HepG2 (cell line): ENCODE data around the gene ADAMTS15.

Experiments used
- CEBPB ChIP-seq: IDR thresholded peaks from 2 replicates; pipeline ENCODE4 v1.6.1; 2011; ENCODE audit warnings: low read depth, low read length, improper control_type of control experiment, borderline replicate concordance
- DMAP1 ChIP-seq: IDR thresholded peaks from 2 replicates; pipeline ENCODE4 v1.6.1; 2016
- FOXK1 ChIP-seq: sonication (generic); formaldehyde crosslinking; IDR thresholded peaks from 2 replicates; pipeline ENCODE4 v1.4.0; 2020; ENCODE audit warnings: low read depth, missing genetic modification reagents, borderline replicate concordance
- MAF1 ChIP-seq: sonication (generic); formaldehyde crosslinking; IDR thresholded peaks from 2 replicates; pipeline ENCODE4 v1.5.0; 2020; ENCODE audit warnings: missing genetic modification reagents, borderline replicate concordance
- NFATC3 ChIP-seq: sonication (generic); formaldehyde crosslinking; IDR thresholded peaks from 2 replicates; pipeline ENCODE4 v1.5.1; 2020; ENCODE audit warnings: mild to moderate bottlenecking, missing genetic modification reagents
- SIN3A ChIP-seq: IDR thresholded peaks from 2 replicates; pipeline ENCODE4 v1.6.1; 2011; ENCODE audit warnings: low read depth, mild to moderate bottlenecking, control low read depth, low read length, borderline replicate concordance
- TOE1 ChIP-seq: sonication (generic); formaldehyde crosslinking; IDR thresholded peaks from 2 replicates; pipeline ENCODE4 v1.4.0; 2020; ENCODE audit warnings: mild to moderate bottlenecking, missing genetic modification reagents
- TF ChIP-seq, protein P1 (sequence below): sonication (generic); formaldehyde crosslinking; IDR thresholded peaks from 2 replicates; pipeline ENCODE4 v1.5.0; 2020; ENCODE audit warnings: mild to moderate bottlenecking, missing genetic modification reagents, moderate library complexity
- TF ChIP-seq, protein P2 (sequence below): IDR thresholded peaks from 2 replicates; pipeline ENCODE4 v1.6.1; 2016
- TF ChIP-seq, protein P3 (sequence below): sonication (generic); formaldehyde crosslinking; IDR thresholded peaks from 2 replicates; pipeline ENCODE4 v1.5.0; 2020; ENCODE audit warnings: mild to moderate bottlenecking, missing genetic modification reagents

DNA sequence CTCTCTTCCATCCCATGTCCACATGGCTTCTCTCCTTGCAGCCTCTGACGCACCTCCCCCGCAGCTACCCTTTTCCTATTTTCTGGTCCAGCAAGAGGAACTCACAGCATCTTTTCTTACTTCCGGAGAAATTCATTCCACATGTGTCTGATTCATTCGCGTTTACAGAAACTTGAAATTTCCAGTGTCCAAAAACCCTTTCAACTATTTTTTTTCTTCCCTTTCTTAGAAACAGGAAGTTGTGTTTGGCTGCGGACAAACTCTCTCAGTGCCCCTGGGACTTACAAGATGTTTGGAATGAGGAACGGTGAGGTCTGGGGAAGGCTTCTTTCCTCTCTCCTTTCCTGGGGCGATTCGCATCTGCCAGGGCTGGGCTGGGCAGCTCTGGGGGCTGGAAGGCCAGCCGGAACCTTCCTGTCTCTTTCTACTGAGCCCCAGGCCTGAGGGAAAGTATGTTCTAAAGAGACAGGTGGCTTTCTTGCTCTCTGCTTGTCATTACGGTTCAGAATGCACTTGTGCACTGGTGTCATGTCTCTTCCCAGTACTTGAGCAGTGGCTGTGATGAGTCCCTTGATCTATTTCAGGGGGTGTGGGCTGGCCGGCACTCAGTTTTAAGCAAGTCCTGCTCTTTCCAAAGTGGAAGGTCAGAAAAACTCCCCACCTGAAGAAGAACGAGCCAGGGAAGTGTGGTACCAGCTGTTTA lies 47.5 kb upstream of the ADAMTS15 start:
- TF ChIP-seq, protein P1, sequence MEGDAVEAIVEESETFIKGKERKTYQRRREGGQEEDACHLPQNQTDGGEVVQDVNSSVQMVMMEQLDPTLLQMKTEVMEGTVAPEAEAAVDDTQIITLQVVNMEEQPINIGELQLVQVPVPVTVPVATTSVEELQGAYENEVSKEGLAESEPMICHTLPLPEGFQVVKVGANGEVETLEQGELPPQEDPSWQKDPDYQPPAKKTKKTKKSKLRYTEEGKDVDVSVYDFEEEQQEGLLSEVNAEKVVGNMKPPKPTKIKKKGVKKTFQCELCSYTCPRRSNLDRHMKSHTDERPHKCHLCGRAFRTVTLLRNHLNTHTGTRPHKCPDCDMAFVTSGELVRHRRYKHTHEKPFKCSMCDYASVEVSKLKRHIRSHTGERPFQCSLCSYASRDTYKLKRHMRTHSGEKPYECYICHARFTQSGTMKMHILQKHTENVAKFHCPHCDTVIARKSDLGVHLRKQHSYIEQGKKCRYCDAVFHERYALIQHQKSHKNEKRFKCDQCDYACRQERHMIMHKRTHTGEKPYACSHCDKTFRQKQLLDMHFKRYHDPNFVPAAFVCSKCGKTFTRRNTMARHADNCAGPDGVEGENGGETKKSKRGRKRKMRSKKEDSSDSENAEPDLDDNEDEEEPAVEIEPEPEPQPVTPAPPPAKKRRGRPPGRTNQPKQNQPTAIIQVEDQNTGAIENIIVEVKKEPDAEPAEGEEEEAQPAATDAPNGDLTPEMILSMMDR (CRISPR knock-in tag), result no peak
- no peak for TF ChIP-seq MAF1 (CRISPR knock-in tag)
- no peak for TF ChIP-seq NFATC3 (CRISPR knock-in tag)
- no peak for TF ChIP-seq DMAP1 (CRISPR knock-in tag)
- TF ChIP-seq FOXK1 (CRISPR knock-in tag), result no peak
- TF ChIP-seq SIN3A, result no peak
- TF ChIP-seq CEBPB, result no peak
- TF ChIP-seq, protein P2, sequence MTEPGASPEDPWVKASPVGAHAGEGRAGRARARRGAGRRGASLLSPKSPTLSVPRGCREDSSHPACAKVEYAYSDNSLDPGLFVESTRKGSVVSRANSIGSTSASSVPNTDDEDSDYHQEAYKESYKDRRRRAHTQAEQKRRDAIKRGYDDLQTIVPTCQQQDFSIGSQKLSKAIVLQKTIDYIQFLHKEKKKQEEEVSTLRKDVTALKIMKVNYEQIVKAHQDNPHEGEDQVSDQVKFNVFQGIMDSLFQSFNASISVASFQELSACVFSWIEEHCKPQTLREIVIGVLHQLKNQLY (CRISPR knock-in tag), result no peak
- TF ChIP-seq, protein P3, sequence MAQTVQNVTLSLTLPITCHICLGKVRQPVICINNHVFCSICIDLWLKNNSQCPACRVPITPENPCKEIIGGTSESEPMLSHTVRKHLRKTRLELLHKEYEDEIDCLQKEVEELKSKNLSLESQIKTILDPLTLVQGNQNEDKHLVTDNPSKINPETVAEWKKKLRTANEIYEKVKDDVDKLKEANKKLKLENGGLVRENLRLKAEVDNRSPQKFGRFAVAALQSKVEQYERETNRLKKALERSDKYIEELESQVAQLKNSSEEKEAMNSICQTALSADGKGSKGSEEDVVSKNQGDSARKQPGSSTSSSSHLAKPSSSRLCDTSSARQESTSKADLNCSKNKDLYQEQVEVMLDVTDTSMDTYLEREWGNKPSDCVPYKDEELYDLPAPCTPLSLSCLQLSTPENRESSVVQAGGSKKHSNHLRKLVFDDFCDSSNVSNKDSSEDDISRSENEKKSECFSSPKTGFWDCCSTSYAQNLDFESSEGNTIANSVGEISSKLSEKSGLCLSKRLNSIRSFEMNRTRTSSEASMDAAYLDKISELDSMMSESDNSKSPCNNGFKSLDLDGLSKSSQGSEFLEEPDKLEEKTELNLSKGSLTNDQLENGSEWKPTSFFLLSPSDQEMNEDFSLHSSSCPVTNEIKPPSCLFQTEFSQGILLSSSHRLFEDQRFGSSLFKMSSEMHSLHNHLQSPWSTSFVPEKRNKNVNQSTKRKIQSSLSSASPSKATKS (CRISPR knock-in tag), result no peak
- no peak for TF ChIP-seq TOE1 (CRISPR knock-in tag)
